Choroid plexus epithelial cell (primary cell): Measurements from ENCODE around the gene TRMT11.
A peak's percentile ranks its signal among the peaks of the same experiment; 100 is the strongest.
"Not testable (repeated sequence)": the region's sequence is repeated elsewhere in the genome, so short reads cannot be mapped to it uniquely, and the experiment has no call there.

Experiments used
- DNase-seq: peaks from one replicate; pipeline ENCODE4 v3.0.0-alpha.2; 2010; ENCODE audit warnings: low read depth
- H3K4me3 ChIP-seq: 2 replicates; pipeline ENCODE4 v1.5.1; 2011; ENCODE audit warnings: low read depth, mild to moderate bottlenecking, control low read depth, low read length, moderate library complexity
- CTCF ChIP-seq: conservative IDR thresholded peaks from 2 replicates; pipeline ENCODE4 v1.5.1; 2011; ENCODE audit warnings: low read depth, mild to moderate bottlenecking, control low read depth, inconsistent platforms, low read length, moderate library complexity

The TRMT11 gene

GRCh38 chr6:126054258-126054702 is 67.9 kb downstream of the TRMT11 start:
- DNase-seq, result peak; percentile 78

GRCh38 chr6:126054802-126055201 is 68.5 kb downstream of the TRMT11 start:
- no peak overlapping the region for H3K4me3 ChIP-seq
- TF ChIP-seq CTCF, result no peak
- peak; percentile 18 for DNase-seq

More at GRCh38 chr6:126054258-126054702, 67.9 kb downstream of the TRMT11 start:
- H3K4me3 ChIP-seq, result no peak overlapping the region
- TF ChIP-seq CTCF, result no peak

- no peak overlapping the region for H3K4me3 ChIP-seq
- no peak for DNase-seq
- TF ChIP-seq CTCF, result no peak
Observed at GRCh38 chr6:126055449-126055848, 69.1 kb downstream of the TRMT11 start.

GRCh38 chr6:126056355-126057004 is 70.1 kb downstream of the TRMT11 start:
- no peak overlapping the region for H3K4me3 ChIP-seq
- no peak for TF ChIP-seq CTCF
- DNase-seq, result no peak

GRCh38 chr6:126058085-126058484 is 71.7 kb downstream of the TRMT11 start:
- not testable (repeated sequence) for DNase-seq, H3K4me3 ChIP-seq

GRCh38 chr6:126060400-126060799 is 74.1 kb downstream of the TRMT11 start:
- TF ChIP-seq CTCF, result no peak
- no peak overlapping the region for H3K4me3 ChIP-seq
- DNase-seq, result no peak

- TF ChIP-seq CTCF, result no peak
- DNase-seq, result peak; percentile 94
- H3K4me3 ChIP-seq, result no peak overlapping the region
Observed at GRCh38 chr6:126063512-126064146, 77.3 kb downstream of the TRMT11 start.
